Neuronal stem cell (in vitro differentiated cells): ENCODE data around the gene AGFG2.
A peak's percentile ranks its signal among the peaks of the same experiment; 100 is the strongest.

Source experiments
- DNase-seq: peaks from one replicate; pipeline ENCODE4 v3.0.0-alpha.2; 2013; ENCODE audit warnings: low spot score
- H2AFZ ChIP-seq: one replicate; pipeline ENCODE4 v1.6.1; 2013; ENCODE audit warnings: mild to moderate bottlenecking, low read length, inconsistent platforms
- H2AK5ac ChIP-seq: 2 replicates; pipeline ENCODE4 v1.6.1; 2013; ENCODE audit warnings: low read depth, mild to moderate bottlenecking, inconsistent platforms, low read length, moderate library complexity, mixed read lengths
- H2BK120ac ChIP-seq: 2 replicates; pipeline ENCODE4 v1.6.1; 2013; ENCODE audit warnings: low read depth, mild to moderate bottlenecking, inconsistent platforms, low read length, moderate library complexity, mixed read lengths
- H2BK12ac ChIP-seq: one replicate; pipeline ENCODE4 v1.6.1; 2013; ENCODE audit warnings: low read length, inconsistent platforms
- H2BK15ac ChIP-seq: 2 replicates; pipeline ENCODE4 v1.6.1; 2013; ENCODE audit warnings: mild to moderate bottlenecking, low read length, inconsistent platforms, mixed read lengths
- H2BK5ac ChIP-seq: one replicate; pipeline ENCODE4 v1.6.1; 2013; ENCODE audit warnings: inconsistent platforms, mild to moderate bottlenecking, low read length, moderate library complexity
- H3K14ac ChIP-seq: one replicate; pipeline ENCODE4 v1.6.1; 2013; ENCODE audit warnings: low read length, inconsistent platforms
- H3K18ac ChIP-seq: 2 replicates; pipeline ENCODE4 v1.6.1; 2013; ENCODE audit warnings: low read length, inconsistent platforms
- H3K23ac ChIP-seq: 2 replicates; pipeline ENCODE4 v1.6.1; 2013; ENCODE audit warnings: low read depth, mild to moderate bottlenecking, mixed read lengths, low read length, inconsistent platforms; ENCODE audit not compliant: poor library complexity
- H3K27ac ChIP-seq: replicated peaks from 3 replicates; pipeline ENCODE4 v1.5.1; 2013; ENCODE audit warnings: low read length, inconsistent platforms
- H3K27me3 ChIP-seq, 3 experiments: 2 replicates each; pipeline ENCODE4 v1.6.1; 2013; ENCODE audit warnings: low read length in 3 of 3, mild to moderate bottlenecking in 2 of 3, inconsistent platforms in 1 of 3, low read depth in 1 of 3, mixed read lengths in 1 of 3, moderate library complexity in 1 of 3; ENCODE audit not compliant: control insufficient read depth in 3 of 3, insufficient read depth in 3 of 3
- H3K36me3 ChIP-seq, 2 donors: replicated peaks in 1 of 2; 2 replicates each; pipeline ENCODE4 v1.6.1; 2013; ENCODE audit warnings: low read length in 2 of 2; ENCODE audit not compliant: control insufficient read depth in 2 of 2, insufficient read depth in 2 of 2
- H3K4ac ChIP-seq: 2 replicates; pipeline ENCODE4 v1.6.1; 2013; ENCODE audit warnings: inconsistent platforms, mild to moderate bottlenecking, low read length, moderate library complexity
- H3K4me1 ChIP-seq, 2 donors: 1 replicate in 1 of 2; 2 replicates in 1 of 2; pipeline ENCODE4 v1.6.1; 2013; ENCODE audit warnings: low read length in 2 of 2, low read depth in 1 of 2; ENCODE audit not compliant: control insufficient read depth in 2 of 2, insufficient read depth in 1 of 2
- H3K4me2 ChIP-seq: one replicate; pipeline ENCODE4 v1.6.1; 2013; ENCODE audit warnings: mild to moderate bottlenecking, low read length, inconsistent platforms; ENCODE audit not compliant: insufficient read depth, poor library complexity, severe bottlenecking
- H3K4me3 ChIP-seq, 2 donors: 2 replicates each; pipeline ENCODE4 v1.5.1; 2013; ENCODE audit warnings: low read length in 2 of 2, mild to moderate bottlenecking in 2 of 2, inconsistent platforms in 1 of 2, moderate library complexity in 1 of 2
- H3K79me1 ChIP-seq: one replicate; pipeline ENCODE4 v1.6.1; 2013; ENCODE audit warnings: low read depth, mild to moderate bottlenecking, inconsistent platforms, low read length, moderate library complexity
- H3K9ac ChIP-seq: one replicate; pipeline ENCODE4 v1.6.1; 2013; ENCODE audit warnings: mild to moderate bottlenecking, low read depth, low read length, inconsistent platforms; ENCODE audit not compliant: poor library complexity
- H3K9me3 ChIP-seq, 2 donors: replicated peaks in 1 of 2; 2 replicates each; pipeline versions ENCODE3 to v1.6.1; 2013; ENCODE audit warnings: low read length in 2 of 2, mild to moderate bottlenecking in 2 of 2, inconsistent platforms in 1 of 2, low read depth in 1 of 2, mixed read lengths in 1 of 2, moderate library complexity in 1 of 2; ENCODE audit not compliant: control insufficient read depth in 2 of 2, insufficient read depth in 1 of 2
- H4K8ac ChIP-seq: one replicate; pipeline ENCODE4 v1.6.1; 2013; ENCODE audit warnings: low read depth, mild to moderate bottlenecking, inconsistent platforms, low read length, moderate library complexity
- H4K91ac ChIP-seq: one replicate; pipeline ENCODE4 v1.6.1; 2013; ENCODE audit warnings: low read length, low read depth, mild to moderate bottlenecking, inconsistent platforms; ENCODE audit not compliant: poor library complexity
- WGBS, 2 donors: extraction: QIAGEN DNeasy Blood & Tissue Kit; methylation state at CpG; one replicate each; pipeline ENCODE4 v1.1.7; 2013; ENCODE audit warnings: missing lambda C conversion rate in 2 of 2, mixed read lengths in 1 of 2; ENCODE audit not compliant: insufficient read length in 2 of 2, insufficient replicate concordance in 1 of 2; ENCODE audit errors: extremely low coverage in 2 of 2; 5-methylcytosine and 5-hydroxymethylcytosine counted together

The AGFG2 gene

GRCh38 chr7:100595188-100595587 lies 56.2 kb downstream of the AGFG2 start:
- Histone ChIP-seq H2BK12ac (no peak overlapping the region), H3K23ac (no peak overlapping the region), H3K9me3 (no peaks in the 10 kb centered on the region), H2AK5ac (no peak overlapping the region), H3K27ac (no peak overlapping the region), H3K4me1 (peaks cover 2 to 4% of the 10 kb centered on the region in 2 donors), H3K18ac (no peak overlapping the region), H2BK5ac (no peak overlapping the region), H2BK15ac (no peak overlapping the region), H3K4ac (no peak overlapping the region), H2BK120ac (no peak overlapping the region), H3K27me3 (no peaks in the 10 kb centered on the region), H2AFZ (no peak overlapping the region), H3K36me3 (peaks cover 0 to 2% of the 10 kb centered on the region in 2 donors), H3K14ac (no peak overlapping the region), H3K4me3 (no peak overlapping the region), H3K79me1 (peaks cover 2% of the 10 kb centered on the region), H4K91ac (no peak overlapping the region), H4K8ac (no peak overlapping the region), H3K9ac (no peak overlapping the region), H3K4me2 (no peak overlapping the region)
- no CpG with 5 or more reads among the region's 7 CpGs for WGBS, 2 donors
- no peak for DNase-seq

- peak overlapping the region; percentile 6 for H2AFZ ChIP-seq
- no peak overlapping the region for H2BK120ac ChIP-seq
- no peak overlapping the region for H3K4ac ChIP-seq
- no CpG with 5 or more reads among the region's 4 CpGs for WGBS, 2 donors
- H3K23ac ChIP-seq: no peak overlapping the region
- no peak overlapping the region for H3K18ac ChIP-seq
- peaks cover 7% of the 10 kb centered on the region for H3K79me1 ChIP-seq
- no peak overlapping the region for H4K91ac ChIP-seq
- no peak overlapping the region for H2AK5ac ChIP-seq
- no peak overlapping the region for H2BK5ac ChIP-seq
- peaks cover 16 to 21% of the 10 kb centered on the region in 2 donors for H3K4me1 ChIP-seq
- H2BK15ac ChIP-seq: no peak overlapping the region
- no peak overlapping the region for H3K14ac ChIP-seq
- no peak for DNase-seq
- no peak overlapping the region for H2BK12ac ChIP-seq
- no peak overlapping the region for H3K27ac ChIP-seq
- no peak overlapping the region for H4K8ac ChIP-seq
- no peak overlapping the region for H3K4me3 ChIP-seq
- no peaks in the 10 kb centered on the region for H3K9me3 ChIP-seq
- peaks cover 0 to 2% of the 10 kb centered on the region in 2 donors for H3K36me3 ChIP-seq
- H3K9ac ChIP-seq: no peak overlapping the region
- no peaks in the 10 kb centered on the region for H3K27me3 ChIP-seq
- H3K4me2 ChIP-seq: no peak overlapping the region
Measured at GRCh38 chr7:100598425-100598824, 59.4 kb downstream of the AGFG2 start.

GRCh38 chr7:100599911-100600729 lies 61.1 kb downstream of the AGFG2 start:
- no peak overlapping the region for H4K8ac ChIP-seq
- H3K18ac ChIP-seq: peak overlapping the region; percentile 80
- H3K9ac ChIP-seq: peak overlapping the region; percentile 60
- no peaks in the 10 kb centered on the region for H3K9me3 ChIP-seq
- H2BK5ac ChIP-seq: peak overlapping the region; percentile 75
- H3K79me1 ChIP-seq: peaks cover 9% of the 10 kb centered on the region
- no CpG with 5 or more reads among the region's 18 CpGs for WGBS, 2 donors
- no peak overlapping the region for H3K27ac ChIP-seq
- no peak overlapping the region for H2AFZ ChIP-seq
- no peak for DNase-seq
- peak overlapping the region; percentile 75 for H3K23ac ChIP-seq
- peaks cover 0 to 8% (median 0%) of the 10 kb centered on the region in 3 experiments for H3K27me3 ChIP-seq
- H3K4me2 ChIP-seq: no peak overlapping the region
- no peak overlapping the region for H3K4me3 ChIP-seq
- peak overlapping the region; percentile 90 for H2BK12ac ChIP-seq
- peaks cover 21 to 26% of the 10 kb centered on the region in 2 donors for H3K4me1 ChIP-seq
- no peak overlapping the region for H3K4ac ChIP-seq
- H2BK15ac ChIP-seq: no peak overlapping the region
- peaks cover 0 to 2% of the 10 kb centered on the region in 2 donors for H3K36me3 ChIP-seq
- peak overlapping the region; percentile 84 for H2AK5ac ChIP-seq
- no peak overlapping the region for H3K14ac ChIP-seq
- no peak overlapping the region for H2BK120ac ChIP-seq
- H4K91ac ChIP-seq: no peak overlapping the region

- Histone ChIP-seq H3K9me3 (no peaks in the 10 kb centered on the region), H2AK5ac (peak overlapping the region; percentile 41), H3K4ac (no peak overlapping the region), H3K36me3 (peaks cover 0 to 2% of the 10 kb centered on the region in 2 donors), H2AFZ (no peak overlapping the region), H3K18ac (peak overlapping the region; percentile 48), H2BK120ac (no peak overlapping the region), H3K23ac (peak overlapping the region; percentile 75), H3K4me1 (peaks cover 25 to 30% of the 10 kb centered on the region in 2 donors), H3K27ac (no peak overlapping the region), H4K8ac (no peak overlapping the region), H3K79me1 (peaks cover 9% of the 10 kb centered on the region), H2BK12ac (peak overlapping the region; percentile 90), H3K27me3 (peaks cover 0 to 14% (median 0%) of the 10 kb centered on the region in 3 experiments), H2BK5ac (no peak overlapping the region), H2BK15ac (no peak overlapping the region), H4K91ac (no peak overlapping the region), H3K4me2 (no peak overlapping the region), H3K9ac (peak overlapping the region; percentile 60), H3K14ac (no peak overlapping the region), H3K4me3 (no peak overlapping the region)
- no CpG with 5 or more reads among the region's 9 CpGs for WGBS, 2 donors
- DNase-seq: no peak
Measured at GRCh38 chr7:100600730-100601038, 61.7 kb downstream of the AGFG2 start.
